PFSK-1 (cell line): ENCODE data around the gene BRICD5.

Experiments used
- FOXP2 ChIP-seq: optimal IDR thresholded peaks from 2 replicates; pipeline ENCODE3; 2011; ENCODE audit warnings: borderline replicate concordance, control low read depth, inconsistent platforms; ENCODE audit not compliant: insufficient read depth; ENCODE audit errors: extremely low read length, extremely low read depth
- POLR2AphosphoS5 ChIP-seq: IDR thresholded peaks from 2 replicates; pipeline ENCODE4 v1.6.1; 2012; ENCODE audit warnings: low read depth, mild to moderate bottlenecking, control low read depth, low read length, moderate library complexity
- REST ChIP-seq, 2 experiments: IDR thresholded peaks; 2 replicates each; pipeline versions ENCODE4 v1.6.1 to v1.8.0; 2011 to 2012; ENCODE audit warnings: low read depth in 2 of 2, low read length in 2 of 2, control low read depth in 1 of 2, inconsistent platforms in 1 of 2, mild to moderate bottlenecking in 1 of 2, moderate library complexity in 1 of 2; ENCODE audit not compliant: insufficient read depth in 1 of 2
- SIN3A ChIP-seq: IDR thresholded peaks from 2 replicates; pipeline ENCODE4 v1.6.1; 2012; ENCODE audit warnings: mild to moderate bottlenecking, low read length, moderate library complexity, borderline replicate concordance; ENCODE audit not compliant: insufficient read depth
- TAF1 ChIP-seq: IDR thresholded peaks from 2 replicates; pipeline ENCODE4 v1.6.1; 2012; ENCODE audit warnings: low read length, control low read depth, borderline replicate concordance; ENCODE audit not compliant: insufficient read depth

Gene BRICD5

GRCh38 chr16:2179576-2179975 lies 31.1 kb downstream of the BRICD5 start:
- no peak for TF ChIP-seq FOXP2
- TF ChIP-seq SIN3A, result no peak
- TF ChIP-seq TAF1, result no peak

DNA sequence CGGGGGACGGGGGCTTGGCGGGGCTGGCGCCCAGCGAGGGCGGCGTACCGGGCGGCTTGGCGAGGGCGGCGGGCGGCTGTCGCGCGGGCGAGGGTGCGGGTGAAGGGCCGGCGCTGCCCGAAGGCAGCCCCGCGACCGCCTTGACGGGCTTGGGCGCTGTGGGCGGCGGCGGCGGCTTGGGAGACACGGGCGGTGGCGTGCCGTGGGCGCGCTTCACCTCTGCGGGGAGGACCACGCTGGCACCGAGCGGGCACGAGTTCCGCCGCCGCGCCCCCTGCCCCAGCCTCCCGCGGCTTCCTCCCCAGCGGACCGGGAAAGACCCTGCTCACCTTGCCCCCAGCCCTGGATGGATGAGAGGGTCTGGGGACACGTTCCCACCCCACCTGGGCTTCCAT lies 31.6 kb downstream of the BRICD5 start:
- no peak for TF ChIP-seq POLR2AphosphoS5
- TF ChIP-seq FOXP2, result no peak
- no peak for TF ChIP-seq REST (IDR thresholded peaks at IDR 0.05; ENCODE audit: insufficient read depth in 1 of 2, low read depth in 2 of 2, low read length in 2 of 2)
- TF ChIP-seq TAF1, result no peak
- TF ChIP-seq SIN3A, result no peak

DNA sequence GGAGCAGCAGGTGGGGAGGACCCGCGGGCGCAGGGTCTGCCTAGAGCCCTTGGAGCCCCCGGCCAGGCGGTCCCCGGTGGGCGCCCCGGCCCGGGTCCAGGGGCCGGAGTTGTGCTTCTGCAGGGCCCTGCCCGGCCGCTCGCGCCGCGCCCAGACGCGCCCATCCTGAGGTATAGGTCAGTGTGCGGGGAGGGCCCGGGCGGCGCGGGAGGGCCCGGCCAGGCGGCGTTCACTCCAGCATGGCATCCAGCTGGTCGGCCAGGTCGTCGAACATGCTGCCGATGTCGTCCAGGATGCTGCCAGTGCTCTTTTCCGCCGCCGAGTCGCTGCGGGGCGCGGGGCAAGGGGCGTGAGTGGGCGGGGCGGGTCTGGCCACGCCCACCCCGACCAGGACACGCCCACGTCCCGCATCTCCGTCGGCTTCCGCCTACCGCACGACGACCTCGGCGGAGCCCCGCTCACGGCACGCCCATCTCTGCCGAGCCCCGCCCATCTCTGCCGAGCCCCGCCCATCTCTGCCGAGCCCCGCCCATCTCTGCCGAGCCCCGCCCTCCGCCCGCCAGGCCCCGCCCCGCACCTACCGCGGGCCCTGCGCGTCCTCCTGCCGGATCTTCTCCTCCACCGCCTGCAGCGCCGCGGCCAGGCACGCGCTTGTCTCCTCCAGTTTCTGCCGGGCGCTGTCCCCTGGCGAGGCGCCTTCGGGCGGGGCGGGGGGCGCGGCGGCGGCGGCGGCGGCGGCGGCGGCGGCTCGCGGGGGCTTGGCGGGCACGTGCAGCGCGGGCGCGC lies 32.1 kb downstream of the BRICD5 start:
- TF ChIP-seq POLR2AphosphoS5, result no peak
- no peak for TF ChIP-seq REST (IDR thresholded peaks at IDR 0.05; ENCODE audit: insufficient read depth in 1 of 2, low read depth in 2 of 2, low read length in 2 of 2)
- TF ChIP-seq SIN3A, result no peak
- TF ChIP-seq TAF1, result no peak
- TF ChIP-seq FOXP2, result no peak

- TF ChIP-seq FOXP2, result no peak
- TF ChIP-seq SIN3A, result no peak
- TF ChIP-seq TAF1, result no peak
- no peak for TF ChIP-seq POLR2AphosphoS5
- no peak for TF ChIP-seq REST (IDR thresholded peaks at IDR 0.05; ENCODE audit: insufficient read depth in 1 of 2, low read depth in 2 of 2, low read length in 2 of 2)
Measured at GRCh38 chr16:2177561-2177960, 33.1 kb downstream of the BRICD5 start.

DNA sequence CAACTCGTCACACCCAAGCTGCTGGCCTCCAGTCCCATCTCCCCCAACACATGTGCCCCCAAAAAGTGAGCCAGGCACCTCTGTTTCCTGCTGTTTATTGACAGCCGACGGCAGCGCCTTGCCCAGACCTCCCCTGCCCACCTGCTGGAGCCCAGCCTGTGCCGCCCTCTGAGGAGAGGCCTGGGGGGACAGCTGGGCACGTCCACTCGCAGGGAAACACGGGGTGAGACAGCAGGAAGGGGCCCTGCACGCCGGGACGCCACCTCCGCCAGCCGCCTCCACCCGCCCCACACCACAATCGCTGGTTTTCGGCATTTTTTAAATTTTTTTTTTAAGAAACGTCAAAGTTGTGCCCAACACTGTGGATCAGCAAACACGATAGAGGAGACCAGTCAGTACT lies 33.6 kb downstream of the BRICD5 start:
- TF ChIP-seq POLR2AphosphoS5, result no peak

DNA sequence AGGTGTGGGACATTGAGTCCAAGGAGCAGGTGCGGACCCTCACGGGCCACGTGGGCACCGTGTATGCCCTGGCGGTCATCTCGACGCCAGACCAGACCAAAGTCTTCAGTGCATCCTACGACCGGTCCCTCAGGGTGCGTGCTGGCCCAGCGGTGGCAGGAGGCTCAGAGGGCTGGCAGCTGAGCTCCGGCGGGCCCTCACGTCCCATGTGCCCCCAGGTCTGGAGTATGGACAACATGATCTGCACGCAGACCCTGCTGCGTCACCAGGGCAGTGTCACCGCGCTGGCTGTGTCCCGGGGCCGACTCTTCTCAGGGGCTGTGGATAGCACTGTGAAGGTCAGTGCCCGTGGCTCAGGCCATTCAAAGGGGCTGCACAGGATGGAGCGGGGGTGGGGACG lies 34.6 kb downstream of the BRICD5 start:
- no peak for TF ChIP-seq TAF1

- TF ChIP-seq TAF1 (no peak), POLR2AphosphoS5 (no peak), FOXP2 (no peak), SIN3A (no peak)
Measured at GRCh38 chr16:2175454-2175853, 35.2 kb downstream of the BRICD5 start.
